HG03097 (cell line): ENCODE results near the gene RBM47.

Experiments
- ATAC-seq: cut with Tn5 transposase; IDR thresholded peaks from one replicate; pipeline ENCODE4 v1.9.1; 2021; ENCODE audit not compliant: unreplicated experiment, low FRiP score

The RBM47 gene

GRCh38 chr4:40506492-40506891 lies 123.2 kb downstream of the RBM47 start:
- ATAC-seq, result no peak

DNA sequence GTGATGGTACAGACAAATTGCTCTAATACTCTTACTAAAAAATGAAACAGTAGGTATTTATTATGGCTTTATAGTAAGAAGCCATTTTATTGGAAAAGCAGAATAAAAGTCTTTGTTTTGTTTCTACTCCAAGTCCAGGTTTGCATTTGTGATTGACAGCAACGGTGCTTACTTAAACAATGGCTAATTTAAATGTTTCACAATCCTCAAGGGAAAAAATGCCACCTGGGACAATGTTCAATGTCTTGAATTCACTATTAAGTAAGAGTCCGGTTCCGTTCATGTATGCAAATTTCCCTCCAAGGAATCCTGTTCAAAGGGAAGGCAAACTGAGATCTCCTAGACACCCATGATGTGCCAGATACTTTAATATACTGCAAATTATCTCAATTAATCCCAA lies 123.6 kb downstream of the RBM47 start:
- no peak for ATAC-seq

DNA sequence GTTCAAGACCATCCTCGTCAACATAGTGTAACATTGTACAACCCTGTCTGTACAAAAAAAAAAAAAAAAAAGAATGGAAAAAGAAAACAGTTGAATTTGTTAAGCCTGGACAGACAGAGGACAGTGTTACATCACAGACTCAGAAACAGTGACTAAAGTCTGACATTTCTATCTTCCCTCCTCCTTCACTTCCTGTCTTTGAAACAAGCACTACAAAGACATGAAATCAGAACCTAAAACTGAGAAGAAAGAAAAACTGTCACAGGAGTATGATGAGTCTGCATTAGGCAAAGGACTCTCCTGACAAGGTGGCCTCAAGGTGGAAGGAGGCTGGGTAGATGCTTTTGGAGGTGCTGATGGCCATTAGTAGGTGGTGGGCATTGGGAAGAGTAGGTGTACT lies 126.7 kb downstream of the RBM47 start:
- ATAC-seq, result no peak

GRCh38 chr4:40502220-40502619 lies 127.4 kb downstream of the RBM47 start:
- no peak for ATAC-seq

GRCh38 chr4:40500781-40501180 lies 128.9 kb downstream of the RBM47 start:
- ATAC-seq, result no peak

DNA sequence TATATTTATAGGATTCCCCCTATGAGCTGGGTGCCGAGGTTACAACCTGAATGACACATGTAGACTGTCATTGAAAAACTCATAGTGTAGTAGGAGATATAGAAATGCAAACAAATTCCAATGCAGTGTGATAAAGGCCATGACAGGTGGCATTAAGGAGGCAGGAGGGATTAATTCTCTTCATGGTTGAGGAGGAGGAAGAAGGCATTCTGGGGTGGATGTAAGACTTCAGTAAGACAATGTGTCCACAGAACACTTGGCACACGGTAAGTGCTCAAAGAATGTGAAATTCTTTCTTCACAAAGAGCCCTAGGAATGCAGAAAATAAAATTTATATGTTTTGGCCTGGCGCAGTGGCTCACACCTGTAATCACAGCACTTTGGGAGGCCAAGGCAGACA lies 136.5 kb downstream of the RBM47 start:
- no peak for ATAC-seq

DNA sequence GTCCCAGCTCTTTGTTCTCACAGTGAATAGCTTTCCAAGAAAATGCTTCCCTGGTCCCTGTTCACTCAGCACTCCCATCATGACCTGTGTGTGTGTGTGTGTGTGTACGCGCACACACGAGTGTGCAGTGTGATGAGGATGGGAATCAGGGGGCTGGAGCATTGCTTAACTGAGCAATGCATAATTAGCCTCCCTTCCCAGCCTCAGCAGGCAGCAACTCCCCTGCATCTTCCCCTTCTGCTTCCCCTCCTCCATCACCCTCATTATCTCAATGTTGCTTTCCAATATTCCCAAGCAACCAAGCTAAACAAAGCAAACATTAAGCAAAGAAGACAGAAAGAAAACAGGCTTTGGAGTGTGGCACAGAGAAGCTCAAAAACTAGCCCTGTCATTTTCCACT lies 137.0 kb downstream of the RBM47 start:
- no peak for ATAC-seq

DNA sequence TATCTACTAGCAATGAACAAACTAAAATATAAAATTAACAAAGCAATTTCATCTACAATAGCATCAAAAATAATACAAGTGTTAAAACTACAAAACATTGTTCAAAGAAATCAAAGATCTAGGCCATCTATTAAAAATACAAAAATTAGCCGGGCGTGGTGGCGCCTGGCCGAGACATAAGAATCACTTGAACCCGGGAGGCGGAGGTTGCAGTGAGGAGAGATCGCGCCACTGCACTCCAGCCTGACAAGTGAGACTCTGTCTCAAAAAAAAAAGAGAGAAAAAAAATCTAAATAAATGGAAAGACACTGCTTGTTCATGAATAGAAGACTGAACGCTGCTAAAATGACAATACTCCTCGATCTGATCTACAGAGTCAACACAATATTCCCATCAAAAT lies 139.2 kb downstream of the RBM47 start:
- ATAC-seq, result no peak

DNA sequence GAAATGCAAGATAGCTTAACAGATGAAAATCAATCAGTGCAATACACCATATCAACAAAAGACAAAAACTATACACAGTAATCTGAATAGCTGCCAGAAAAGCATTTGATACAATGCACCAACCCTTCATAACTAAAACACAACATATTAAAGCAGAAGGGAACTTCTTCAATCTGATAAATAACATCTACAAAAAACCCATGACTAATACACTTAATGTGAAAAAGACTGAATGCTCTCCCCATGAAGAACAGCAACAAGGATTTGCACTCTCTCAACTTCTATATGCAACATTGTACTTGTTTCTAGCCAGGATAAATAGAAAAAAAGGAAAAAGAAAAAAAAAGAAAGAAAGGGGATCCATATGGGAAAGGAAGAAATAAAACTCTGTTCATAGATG lies 139.7 kb downstream of the RBM47 start:
- ATAC-seq, result no peak

DNA sequence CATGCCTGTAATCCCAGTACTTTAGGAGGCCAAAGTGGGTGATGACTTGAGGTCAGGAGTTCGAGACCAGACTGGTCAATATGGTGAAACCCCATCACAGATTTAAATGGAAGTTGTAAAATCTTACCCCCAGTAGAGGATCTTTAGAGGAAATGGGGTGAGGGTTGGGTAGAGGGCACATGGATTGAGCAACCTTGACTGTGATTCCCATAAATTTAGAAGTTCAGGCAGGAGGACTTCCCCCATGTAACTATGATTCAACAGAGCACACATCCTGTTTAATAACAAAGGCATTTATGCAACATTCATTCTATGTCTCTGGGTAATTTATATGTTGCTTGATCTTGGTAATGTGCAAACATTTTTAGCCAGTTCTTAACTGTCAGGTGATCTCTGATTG lies 143.1 kb downstream of the RBM47 start:
- no peak for ATAC-seq

- ATAC-seq, result no peak
These were observed 145.1 kb downstream of the RBM47 start for GRCh38 chr4:40484346-40485090.

- ATAC-seq, result no peak
These were observed 146.5 kb downstream of the RBM47 start for GRCh38 chr4:40482985-40483647.

DNA sequence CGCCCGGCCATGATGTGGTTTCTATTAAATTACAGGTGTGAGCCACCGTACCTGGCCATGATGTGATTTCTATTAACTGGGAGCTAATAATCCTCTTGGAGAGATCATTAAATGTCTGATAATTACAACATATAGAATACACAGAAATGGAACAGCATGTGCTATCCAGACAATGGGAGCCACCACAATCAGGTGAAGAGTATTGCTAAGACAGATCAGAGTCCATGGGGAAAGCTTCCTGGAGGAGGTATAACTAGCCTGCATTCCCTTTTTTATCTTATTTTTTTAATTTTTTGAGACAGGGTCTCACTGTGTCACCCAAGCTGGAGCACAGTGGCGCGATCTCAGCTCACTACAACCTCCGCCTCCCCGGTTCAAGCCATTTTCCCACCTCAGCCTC lies 147.7 kb downstream of the RBM47 start:
- ATAC-seq, result no peak

DNA sequence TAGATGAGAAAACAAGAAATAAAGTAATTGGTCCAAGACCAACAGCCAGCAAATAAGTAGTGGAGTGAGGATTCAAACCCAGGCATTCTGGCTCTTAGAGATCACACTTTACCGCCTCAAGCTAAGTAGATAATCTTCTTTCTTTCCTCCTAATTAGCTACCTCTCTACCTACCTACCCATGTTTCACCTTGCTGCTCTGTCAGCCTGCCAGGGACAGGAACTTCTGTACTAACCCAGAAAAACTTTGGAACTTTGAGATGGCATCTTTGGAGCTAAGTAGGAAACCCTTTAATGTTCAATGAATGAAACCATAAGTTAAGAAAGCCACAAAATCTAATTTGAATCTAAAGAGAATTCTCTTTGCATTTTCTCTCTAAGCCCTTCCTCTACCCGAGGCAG lies 149.4 kb downstream of the RBM47 start:
- ATAC-seq, result no peak

DNA sequence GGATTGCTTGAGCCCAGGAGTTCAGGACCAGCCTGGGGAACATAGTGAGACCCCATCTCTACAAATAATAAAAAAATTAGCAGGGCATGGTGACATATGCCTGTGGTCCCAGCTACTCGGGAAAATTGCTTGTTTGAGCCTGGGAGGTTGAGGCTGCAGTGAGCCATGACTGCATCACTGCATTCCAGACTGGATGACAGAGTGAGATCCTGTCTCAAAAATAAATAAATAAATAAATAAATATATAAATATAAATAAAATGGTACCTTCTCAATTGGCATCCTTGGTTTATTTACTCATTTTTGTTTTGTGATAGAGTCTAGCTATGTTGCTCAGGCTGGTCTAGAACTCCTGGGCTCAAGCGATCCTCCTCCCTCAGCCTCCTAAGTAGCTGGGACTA lies 150.3 kb downstream of the RBM47 start:
- no peak for ATAC-seq

GRCh38 chr4:40475609-40476008 lies 154.1 kb downstream of the RBM47 start:
- no peak for ATAC-seq

GRCh38 chr4:40473578-40474388 lies 155.9 kb downstream of the RBM47 start:
- ATAC-seq, result peak; percentile 69

GRCh38 chr4:40471923-40472322 lies 157.7 kb downstream of the RBM47 start:
- no peak for ATAC-seq

GRCh38 chr4:40466789-40467188 lies 162.9 kb downstream of the RBM47 start:
- ATAC-seq, result no peak

DNA sequence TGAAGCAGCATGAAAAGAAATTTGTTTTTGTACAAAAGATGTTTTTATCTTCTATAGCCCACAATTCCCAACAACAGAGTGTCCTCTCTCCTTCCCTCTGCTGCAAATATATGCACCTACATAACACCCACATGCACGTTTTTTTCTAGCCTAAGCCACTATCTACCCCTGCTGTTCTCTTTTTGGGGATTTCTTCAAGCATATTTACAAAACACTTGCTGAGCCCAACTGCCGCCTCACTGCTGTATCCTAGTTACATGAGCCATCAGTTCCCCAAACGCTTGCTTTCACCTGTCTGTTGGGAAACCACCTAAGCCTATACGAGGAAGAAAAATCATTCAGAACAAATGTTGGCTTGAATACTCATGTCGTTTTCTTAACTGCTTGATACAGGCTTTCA lies 167.3 kb downstream of the RBM47 start:
- no peak for ATAC-seq

- ATAC-seq, result no peak
These were observed 167.8 kb downstream of the RBM47 start for GRCh38 chr4:40461879-40462278.

- ATAC-seq, result no peak
These were observed 168.6 kb downstream of the RBM47 start for GRCh38 chr4:40461062-40461461.
